ENCODE measurements around the gene DCP1A.

DCP1A gene

DNA sequence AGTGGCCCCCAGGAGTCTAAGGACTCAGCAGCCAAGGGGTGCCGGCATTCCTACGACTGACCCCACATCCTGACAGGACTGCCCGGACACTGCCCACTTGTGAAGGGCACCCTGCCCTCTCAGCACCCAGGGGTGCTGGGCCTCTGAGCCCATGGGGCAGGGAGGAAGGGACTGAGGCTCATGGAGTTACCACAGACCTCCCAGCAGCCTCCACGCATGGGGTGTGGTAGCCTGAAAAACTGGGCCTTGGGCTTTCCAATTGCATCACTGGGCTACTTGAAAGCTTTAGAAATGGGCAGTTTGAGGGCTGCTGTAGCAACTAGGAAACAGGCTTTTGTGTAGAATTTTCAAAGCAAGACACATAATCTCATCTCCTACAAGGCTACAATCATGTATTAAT is 104.7 kb downstream of the DCP1A start:
- DNase-seq: no peak

DNA sequence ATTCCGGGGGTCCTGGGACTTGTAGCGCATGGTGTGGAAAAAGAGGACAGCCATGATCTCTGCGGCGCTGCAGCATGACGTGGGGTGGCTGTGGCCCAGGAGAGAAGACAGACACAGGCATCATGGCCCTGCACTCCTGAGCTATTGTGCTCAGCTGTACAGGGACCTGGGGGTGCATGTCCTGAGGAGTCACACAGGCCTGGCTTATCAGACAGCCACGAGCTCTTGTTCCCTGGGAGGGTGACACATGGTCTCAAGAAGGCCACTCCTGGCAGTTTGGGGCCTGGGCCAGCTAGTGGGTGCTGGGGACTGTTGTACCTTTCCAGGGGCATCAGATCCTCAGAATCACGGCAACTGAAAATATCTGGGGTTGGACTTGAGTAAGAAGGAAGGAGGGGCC is 105.2 kb downstream of the DCP1A start:
- DNase-seq: no peak

DNA sequence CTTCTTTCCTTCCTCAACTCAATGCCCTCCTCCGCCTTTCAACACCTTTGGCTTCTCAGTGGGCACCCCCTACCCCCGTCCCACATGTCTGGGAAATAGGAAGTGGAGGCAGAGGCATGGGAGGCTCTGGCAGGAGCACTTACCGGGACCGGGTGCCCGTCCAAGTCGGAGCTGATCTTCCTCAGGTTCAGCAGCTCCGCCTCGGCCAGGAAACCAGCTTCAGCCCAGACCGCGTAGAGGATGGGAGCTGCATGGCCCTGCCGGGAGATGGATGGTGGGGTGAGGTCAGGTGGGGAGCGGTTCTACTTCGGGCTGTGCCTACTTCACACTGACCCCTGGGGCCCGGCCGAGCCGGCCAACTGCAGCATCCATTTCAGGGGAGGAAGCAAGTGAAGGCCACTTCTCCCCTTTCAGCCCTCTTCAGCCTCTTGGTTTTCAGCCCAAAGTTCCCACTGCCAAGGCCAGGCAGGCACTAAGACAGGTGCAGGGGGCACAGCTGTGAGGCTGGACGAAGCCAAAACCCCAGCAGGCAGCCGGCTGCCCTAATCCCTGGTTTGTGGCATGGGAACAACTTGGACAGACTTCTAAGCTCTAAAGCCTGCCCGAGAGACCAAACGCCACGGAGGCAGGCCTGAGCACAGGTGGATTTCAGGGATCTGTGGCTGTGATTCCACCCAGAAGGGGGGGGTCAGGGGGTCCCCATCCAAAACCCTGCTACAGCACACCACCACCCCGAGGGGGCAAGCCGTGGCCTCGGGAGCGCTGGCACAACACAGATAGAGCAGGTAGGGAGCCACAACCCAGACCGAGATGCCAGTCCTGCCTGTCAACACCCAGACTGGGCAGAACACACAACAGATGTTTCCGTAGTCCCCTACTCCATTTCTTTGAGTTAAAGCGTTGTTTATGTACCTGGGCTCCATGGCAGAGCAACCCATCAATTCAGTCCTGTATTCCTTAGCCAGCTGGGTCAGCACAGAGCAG is 106.1 kb downstream of the DCP1A start:
- DNase-seq: no peak

DNA sequence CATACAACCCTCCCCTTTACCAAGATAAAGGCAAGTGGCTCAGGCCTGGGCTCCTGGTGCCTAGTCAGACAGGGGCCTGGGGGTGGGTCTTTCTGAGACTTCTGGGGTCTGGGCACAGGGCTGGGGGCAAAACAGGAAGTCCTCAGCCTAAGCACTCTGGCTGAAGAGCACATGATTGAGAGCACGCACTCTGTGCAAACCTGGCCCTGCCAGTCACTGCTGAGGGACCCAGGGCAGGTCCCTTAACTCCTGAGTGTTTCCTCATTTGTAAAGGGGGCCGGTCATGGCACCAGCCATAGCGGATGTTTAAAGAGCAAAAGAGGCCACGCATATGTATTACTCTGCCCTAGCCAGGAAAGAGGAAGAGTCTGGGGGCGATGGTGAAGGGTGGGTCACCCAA is 107.5 kb downstream of the DCP1A start:
- DNase-seq: no peak

DNA sequence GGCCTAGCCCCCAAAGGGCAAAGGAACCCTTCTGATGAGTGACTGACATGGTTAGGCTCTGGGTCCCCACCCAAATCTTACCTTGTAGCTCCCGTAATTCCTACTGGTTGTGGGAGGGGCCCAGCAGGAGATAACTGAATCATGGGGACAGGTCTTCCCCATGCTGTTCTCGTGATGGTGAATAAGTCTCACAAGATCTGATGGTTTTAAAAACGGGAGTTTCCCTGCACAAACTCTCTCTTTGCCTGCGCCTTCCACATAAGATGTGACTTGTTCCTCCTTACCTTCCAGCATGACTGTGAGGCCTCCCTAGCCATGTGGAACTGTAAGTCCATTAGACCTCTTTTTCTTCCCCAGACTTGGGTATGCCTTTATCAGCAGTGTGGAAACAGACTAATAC is 108.5 kb downstream of the DCP1A start:
- no peak for DNase-seq

DNA sequence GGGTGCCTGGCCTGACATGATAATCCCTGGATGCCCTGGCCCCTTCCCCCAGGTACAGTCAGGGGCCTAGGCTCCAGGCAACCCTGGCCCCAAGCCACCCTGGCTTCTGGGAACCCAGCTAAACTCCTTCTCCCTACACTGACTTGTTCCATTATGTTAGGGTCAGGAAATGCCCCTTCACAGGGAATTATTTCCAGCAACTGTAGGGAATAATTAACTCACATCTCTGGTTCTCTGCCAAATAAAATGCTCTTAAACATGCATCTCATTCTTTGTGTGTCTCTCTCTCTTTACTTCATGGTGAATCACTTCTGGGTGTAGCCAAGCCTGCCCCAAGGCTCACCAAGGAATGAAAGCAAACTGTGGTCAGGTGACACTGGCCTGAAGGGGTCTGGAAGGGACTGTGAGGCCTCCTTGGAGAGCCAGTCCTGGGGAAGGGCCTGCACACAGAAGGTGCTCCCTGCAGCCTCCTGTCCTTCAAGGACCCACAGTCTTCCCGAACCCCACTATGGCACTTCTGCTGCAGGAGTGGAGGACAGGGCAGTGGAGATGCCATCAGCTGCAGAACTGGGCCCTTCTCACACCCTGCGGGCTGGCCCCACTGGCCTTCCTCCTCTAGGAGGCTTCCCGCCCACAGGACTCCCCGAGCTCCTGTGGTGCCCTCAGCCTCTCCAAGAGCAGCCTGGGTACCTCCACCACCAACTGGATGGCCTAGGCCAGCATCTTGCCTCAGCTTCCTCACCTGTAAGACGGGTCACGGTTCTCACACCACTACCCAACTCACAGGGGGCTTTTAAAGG is 109.1 kb downstream of the DCP1A start:
- peak; percentile 98 for DNase-seq

DNA sequence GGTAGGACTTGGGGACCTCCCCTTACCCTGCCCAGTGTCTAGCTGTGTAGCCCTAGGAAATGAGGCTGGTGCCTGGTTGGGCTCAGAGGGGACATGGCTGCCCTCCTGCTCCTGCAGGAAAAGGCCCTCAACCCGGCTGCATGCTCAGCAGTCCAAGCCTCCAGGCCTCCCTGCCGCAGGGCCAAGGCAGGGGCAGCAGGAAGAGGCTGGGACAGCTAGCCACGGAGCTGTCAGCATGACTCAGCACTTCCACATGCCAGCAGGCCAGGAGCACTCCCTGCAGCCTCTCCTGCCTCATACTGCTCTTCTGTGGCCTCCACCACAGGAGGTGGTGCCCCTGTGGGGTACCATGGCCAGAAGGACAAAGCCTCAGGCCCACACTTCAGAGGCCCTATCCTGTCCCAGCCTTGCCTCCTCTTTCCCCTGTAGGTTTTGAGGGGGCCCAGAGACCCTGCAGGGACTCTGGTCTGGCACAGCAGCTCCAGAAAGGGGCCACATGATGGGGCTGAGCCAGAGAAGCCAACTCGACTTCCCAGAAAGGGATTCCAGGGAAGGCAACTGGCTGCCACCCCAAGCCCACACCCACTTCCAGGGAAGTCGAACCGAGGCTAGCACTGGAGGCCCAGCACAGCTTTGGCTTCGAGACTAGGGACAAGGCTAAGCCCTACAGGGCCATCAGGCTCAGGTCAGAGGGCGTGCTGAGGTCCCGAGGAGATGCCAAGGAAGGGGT is 111.1 kb downstream of the DCP1A start:
- DNase-seq: peak; percentile 91

DNA sequence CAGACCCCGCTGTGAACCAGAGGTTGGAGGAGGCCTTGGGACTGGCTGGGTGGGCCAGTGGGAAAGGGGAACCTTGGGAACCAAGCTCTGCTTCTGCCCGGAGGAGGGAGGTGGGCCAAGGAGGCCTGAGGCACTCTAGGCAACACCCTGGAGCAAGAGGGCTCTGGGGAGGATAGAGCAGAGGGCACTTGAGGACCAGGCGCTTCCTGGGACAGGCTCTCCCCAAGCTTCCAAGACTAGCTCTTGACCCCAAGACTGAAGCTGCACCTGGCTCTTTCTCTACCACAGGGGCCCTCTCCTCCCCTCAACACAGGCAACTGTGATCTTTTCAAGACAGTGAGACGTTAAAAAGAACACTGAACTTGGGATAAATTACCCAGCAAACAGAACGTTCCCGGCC is 111.8 kb downstream of the DCP1A start:
- DNase-seq: no peak

DNA sequence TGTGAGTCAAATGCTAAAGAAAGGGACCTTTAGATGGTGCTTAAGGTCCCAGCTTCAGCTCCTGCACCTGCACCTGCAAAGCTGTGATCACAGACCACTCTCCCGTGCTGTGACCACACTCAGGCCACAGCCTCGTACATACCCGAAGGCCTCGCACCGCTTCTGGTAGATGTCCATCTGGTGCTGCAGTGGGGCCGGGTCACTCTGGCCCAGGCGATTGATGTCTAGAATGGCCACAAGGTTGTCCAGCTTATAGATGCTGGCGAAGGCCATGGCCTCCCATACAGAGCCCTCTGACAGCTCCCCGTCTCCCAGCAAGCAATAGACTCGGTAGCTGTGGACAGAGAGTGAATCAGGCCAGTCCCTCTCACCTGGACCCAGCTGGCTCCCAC is 112.5 kb downstream of the DCP1A start:
- DNase-seq: no peak

DNA sequence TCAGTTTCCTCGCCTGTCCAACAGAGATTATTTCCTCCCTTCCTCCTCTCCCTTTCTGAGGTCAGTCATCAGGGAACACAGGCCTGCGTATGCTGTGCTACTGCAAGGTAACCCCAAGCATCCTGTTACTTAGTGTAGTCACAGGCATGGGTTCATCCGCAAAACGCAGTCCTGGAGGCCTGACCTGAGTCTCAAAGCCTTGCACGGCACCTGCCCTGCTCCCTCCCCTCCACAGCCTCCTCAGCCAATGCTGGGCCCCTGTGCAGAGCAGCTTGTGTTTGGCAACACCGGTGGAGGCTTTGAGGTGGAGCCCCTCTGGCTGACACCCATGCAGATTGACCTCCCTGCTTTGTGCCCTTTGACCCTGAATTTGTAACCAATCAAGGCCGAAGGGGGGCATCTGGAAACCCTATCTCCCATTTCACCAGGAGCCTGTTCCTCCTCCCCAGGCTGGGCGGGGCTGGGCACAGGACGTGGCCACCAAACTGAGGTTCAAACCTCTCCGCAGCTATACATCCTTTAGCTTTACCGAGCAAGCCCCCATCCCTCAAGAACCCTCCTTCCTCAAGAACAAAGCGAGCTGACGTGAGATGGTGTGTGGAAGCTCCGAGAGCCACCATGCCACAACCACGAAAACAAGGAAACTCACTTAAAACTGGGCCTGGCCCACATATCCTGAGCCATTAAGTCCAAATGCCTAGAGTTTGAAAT is 113.1 kb downstream of the DCP1A start:
- DNase-seq: no peak

All from fibroblast of skin of back (primary cell).